CD4-positive, alpha-beta T cell (primary cell): ENCODE data around the gene OLFML1. TPM values are rescaled to one million over a fixed set of nuclear protein-coding genes. Genes with fewer than 3 reads are reported as not detected.

ENCODE experiments used
- ATAC-seq: fragments of 200-7000 bp; cut with Tn5 transposase; one replicate; pipeline ENCODE4 v1.10.0; 2022; ENCODE audit warnings: mild to moderate bottlenecking; ENCODE audit not compliant: poor library complexity
- CTCF ChIA-PET: fragments of 350-600 bp; sonication (Branson Sonifier 250); formaldehyde crosslinking; loops from one replicate; lab custom pipeline; 2021; ENCODE audit warnings: antibody characterized with exemption, inconsistent platforms; lab: Charles Lee
- POLR2A ChIA-PET: fragments of 350-600 bp; sonication (Branson Sonifier 250); formaldehyde crosslinking; loops from one replicate; lab custom pipeline; 2021; ENCODE audit warnings: antibody characterized with exemption, inconsistent platforms; lab: Charles Lee
- DNase-seq, 14 experiments: peaks; one replicate each; pipeline ENCODE4 v3.0.0-alpha.2; 2013 to 2020; ENCODE audit warnings: mixed read lengths in 2 of 14
- H3K27ac ChIP-seq, 2 donors: one replicate each; pipeline versions ENCODE4 v1.5.1 to v1.7.0; 2013; ENCODE audit warnings: low read length in 2 of 2, low read depth in 1 of 2, mild to moderate bottlenecking in 1 of 2
- H3K27me3 ChIP-seq, 2 experiments: 1 replicate in 1 of 2; 2 replicates in 1 of 2; pipeline versions ENCODE4 v1.6.1 to v1.7.0; 2013; ENCODE audit warnings: low read length in 2 of 2, control low read depth in 1 of 2, mild to moderate bottlenecking in 1 of 2, moderate library complexity in 1 of 2; ENCODE audit not compliant: insufficient read depth in 2 of 2, control insufficient read depth in 1 of 2
- H3K36me3 ChIP-seq: one replicate; pipeline ENCODE4 v1.6.1; 2013; ENCODE audit warnings: low read length, control low read depth; ENCODE audit not compliant: insufficient read depth
- H3K4me1 ChIP-seq: one replicate; pipeline ENCODE4 v1.6.1; 2013; ENCODE audit warnings: low read length, control low read depth; ENCODE audit not compliant: insufficient read depth
- H3K4me3 ChIP-seq: one replicate; pipeline ENCODE4 v1.5.1; 2013; ENCODE audit warnings: mild to moderate bottlenecking, low read length, moderate library complexity
- H3K9me3 ChIP-seq, 2 experiments: 1 replicate in 1 of 2; 2 replicates in 1 of 2; pipeline versions ENCODE4 v1.6.1 to v1.7.0; 2013; ENCODE audit warnings: low read length in 2 of 2, mild to moderate bottlenecking in 2 of 2, control low read depth in 1 of 2, moderate library complexity in 1 of 2; ENCODE audit not compliant: control insufficient read depth in 1 of 2, insufficient read depth in 1 of 2
- H3K27ac Mint-ChIP-seq: one replicate; pipeline ENCODE4 v1.8.0; 2020; ENCODE audit warnings: mixed read lengths
- H3K27me3 Mint-ChIP-seq: one replicate; pipeline ENCODE4 v1.8.0; 2021; ENCODE audit warnings: mixed read lengths
- H3K36me3 Mint-ChIP-seq: one replicate; pipeline ENCODE4 v1.8.0; 2021; ENCODE audit warnings: low read depth, mixed read lengths
- H3K4me1 Mint-ChIP-seq: one replicate; pipeline ENCODE4 v1.8.0; 2021; ENCODE audit warnings: low read depth, mixed read lengths
- H3K4me3 Mint-ChIP-seq: one replicate; pipeline ENCODE4 v1.8.0; 2020; ENCODE audit warnings: mild to moderate bottlenecking, mixed read lengths
- H3K9me3 Mint-ChIP-seq: one replicate; pipeline ENCODE4 v1.8.0; 2020; ENCODE audit warnings: mixed read lengths
- CTCF ChIP-seq: fragments of 200-600 bp; IDR thresholded peaks from one replicate; pipeline ENCODE4 v1.8.0; 2022; ENCODE audit warnings: antibody characterized with exemption, mild to moderate bottlenecking
- intact Hi-C, 2 experiments: fragments of 100-400 bp; cut with DNase I in 1 of 2; cut with micrococcal nuclease in 1 of 2; formaldehyde crosslinking; loops; one replicate each; pipeline versions ENCODE4 v1.15.1 to v1.9.0; 2023 to 2025; cut with DNase I, micrococcal nuclease
- total RNA-seq, 174 experiments: library from RNA in 2 of 174; stranded (reverse) in 2 of 174; gene quantifications; one replicate each; pipeline ENCODE4 v1.2.3 and lab custom pipeline; 2021 to 2026

OLFML1 gene
- total RNA-seq, 2 experiments from 2014 or later: not detected

- Histone ChIP-seq H3K27me3 (no peaks in the 10 kb centered on the region), H3K4me1 (no peaks in the 10 kb centered on the region), H3K4me3 (no peak overlapping the region), H3K36me3 (no peaks in the 10 kb centered on the region), H3K9me3 (no peaks in the 10 kb centered on the region), H3K27ac (no peak overlapping the region)
- Mint-ChIP-seq H3K36me3 (no peaks in the 10 kb centered on the region), H3K27me3 (no peaks in the 10 kb centered on the region), H3K9me3 (no peaks in the 10 kb centered on the region), H3K4me3 (no peak overlapping the region), H3K4me1 (no peaks in the 10 kb centered on the region), H3K27ac (no peak overlapping the region)
- no peak for ATAC-seq
- ChIA-PET CTCF (interaction anchor here (2.0 kb wide), 1 partner anchor 9 kb away, joined by 8 read pairs; no protein-coding TSS in a partner anchor), POLR2A (interaction anchor here (0.9 kb wide), 1 partner anchor 11 kb away, joined by 3 read pairs; no protein-coding TSS in a partner anchor)
- no peak for DNase-seq
- no peak for TF ChIP-seq CTCF
- intact Hi-C loops: no loop called here
Observed at GRCh38 chr11:7451520-7451919, 33.8 kb upstream of the OLFML1 start.

- Histone ChIP-seq H3K27me3 (no peaks in the 10 kb centered on the region), H3K4me1 (no peaks in the 10 kb centered on the region), H3K36me3 (no peaks in the 10 kb centered on the region), H3K4me3 (no peak overlapping the region), H3K9me3 (no peaks in the 10 kb centered on the region), H3K27ac (no peak overlapping the region)
- Mint-ChIP-seq H3K36me3 (no peaks in the 10 kb centered on the region), H3K4me3 (no peak overlapping the region), H3K27ac (no peak overlapping the region), H3K27me3 (no peaks in the 10 kb centered on the region), H3K9me3 (no peaks in the 10 kb centered on the region), H3K4me1 (no peaks in the 10 kb centered on the region)
- ChIA-PET POLR2A (no interaction called here), CTCF (interaction anchor here (2.0 kb wide), 1 partner anchor 10 kb away, joined by 8 read pairs; no protein-coding TSS in a partner anchor)
- intact Hi-C loops: no loop called here
- DNase-seq: no peak
- TF ChIP-seq CTCF: no peak
- no peak for ATAC-seq
Observed at GRCh38 chr11:7451952-7452494, 33.3 kb upstream of the OLFML1 start.

- DNase-seq (no peak), ATAC-seq (no peak)
- Histone ChIP-seq H3K9me3 (no peaks in the 10 kb centered on the region), H3K27ac (no peak overlapping the region), H3K4me3 (no peak overlapping the region), H3K4me1 (no peaks in the 10 kb centered on the region), H3K36me3 (no peaks in the 10 kb centered on the region), H3K27me3 (peaks cover 0 to 3% of the 10 kb centered on the region in 2 experiments)
- no peaks in the 10 kb centered on the region for H3K27me3 Mint-ChIP-seq
- no peaks in the 10 kb centered on the region for H3K9me3 Mint-ChIP-seq
- no peak overlapping the region for H3K27ac Mint-ChIP-seq
- CTCF ChIA-PET: interaction anchor here (2.1 kb wide), 1 partner anchor 12 kb away, joined by 7 read pairs; no protein-coding TSS in a partner anchor
- POLR2A ChIA-PET: no interaction called here
- no peak for TF ChIP-seq CTCF
- intact Hi-C loops: no loop called here
- no peaks in the 10 kb centered on the region for H3K36me3 Mint-ChIP-seq
- H3K4me3 Mint-ChIP-seq: no peak overlapping the region
- no peaks in the 10 kb centered on the region for H3K4me1 Mint-ChIP-seq
Observed at GRCh38 chr11:7454854-7455253, 30.5 kb upstream of the OLFML1 start.
